Measurements from ENCODE around the gene CDIP1.

CDIP1 gene

DNA sequence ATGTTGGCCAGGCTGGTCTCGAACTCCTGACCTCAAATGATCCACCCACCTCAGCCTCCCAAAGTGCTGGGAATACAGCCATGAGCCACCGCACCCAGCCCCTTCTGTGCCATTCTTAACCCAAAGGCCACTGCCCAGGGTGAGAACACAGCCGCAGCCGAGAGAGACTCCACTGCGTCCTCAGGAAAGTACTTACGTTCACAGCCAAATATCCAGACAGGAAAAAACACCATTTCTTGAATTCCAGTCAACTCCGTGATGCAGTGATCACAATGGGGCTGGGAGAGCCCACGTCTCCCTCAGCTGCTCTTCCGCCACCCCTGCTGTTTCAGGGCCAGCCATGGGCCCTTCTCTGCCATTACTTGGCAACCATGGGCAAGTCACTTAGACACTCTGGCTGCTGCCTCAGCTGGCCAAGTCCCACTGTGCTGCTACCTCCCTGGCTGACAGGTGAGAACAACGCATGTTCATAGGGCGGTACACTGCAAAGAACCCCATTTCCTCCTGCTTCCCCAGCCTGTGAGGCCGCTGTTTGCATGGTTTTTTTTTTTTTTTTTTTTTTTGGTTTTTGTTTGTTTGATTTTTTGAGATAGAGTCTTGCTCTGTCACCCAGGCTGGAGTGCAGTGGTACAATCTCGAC is 4.3 kb downstream of the CDIP1 start:
- TF ChIP-seq TAF1 (IDR thresholded peaks at IDR 0.05; ENCODE audit: borderline replicate concordance, insufficient read depth, low read length) (no peak), FOXP2 (optimal IDR thresholded peaks at IDR 0.05; ENCODE audit: borderline replicate concordance, extremely low read depth, extremely low read length, insufficient read depth) (no peak), SIN3A (IDR thresholded peaks at IDR 0.05; ENCODE audit: borderline replicate concordance, insufficient read depth, low read length) (no peak), REST (IDR thresholded peaks at IDR 0.05; ENCODE audit: insufficient read depth in 1 of 2, low read depth in 2 of 2, low read length in 2 of 2) (no peak), POLR2AphosphoS5 (IDR thresholded peaks at IDR 0.05; ENCODE audit: low read depth, low read length) (no peak)

- no peak for TF ChIP-seq TAF1 (IDR thresholded peaks at IDR 0.05; ENCODE audit: borderline replicate concordance, insufficient read depth, low read length)
- TF ChIP-seq REST (IDR thresholded peaks at IDR 0.05; ENCODE audit: insufficient read depth in 1 of 2, low read depth in 2 of 2, low read length in 2 of 2), result no peak
These were observed 5.1 kb downstream of the CDIP1 start for GRCh38 chr16:4533490-4533889.

DNA sequence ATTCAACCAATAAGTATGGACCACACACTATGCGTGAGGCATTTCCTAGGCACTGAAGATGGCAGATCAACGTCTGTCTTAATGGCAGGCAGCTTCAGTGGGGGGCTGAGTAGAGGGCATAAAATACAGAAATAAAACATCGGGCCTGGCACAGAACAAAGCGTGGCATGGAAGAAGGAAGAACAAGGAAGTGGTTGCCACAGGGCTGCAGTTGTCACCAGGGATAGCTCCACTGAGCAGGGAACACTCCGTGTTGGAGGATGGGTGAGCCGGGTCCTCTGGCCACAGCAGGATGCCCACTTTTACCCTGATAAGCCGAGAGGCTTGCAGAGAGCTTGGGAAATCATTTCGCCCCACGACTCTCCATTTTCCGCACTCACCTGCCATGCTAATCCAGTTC is 6.3 kb downstream of the CDIP1 start:
- TF ChIP-seq TAF1 (IDR thresholded peaks at IDR 0.05; ENCODE audit: borderline replicate concordance, insufficient read depth, low read length) (no peak), FOXP2 (optimal IDR thresholded peaks at IDR 0.05; ENCODE audit: borderline replicate concordance, extremely low read depth, extremely low read length, insufficient read depth) (no peak), REST (IDR thresholded peaks at IDR 0.05; ENCODE audit: insufficient read depth in 1 of 2, low read depth in 2 of 2, low read length in 2 of 2) (no peak), SIN3A (IDR thresholded peaks at IDR 0.05; ENCODE audit: borderline replicate concordance, insufficient read depth, low read length) (no peak), POLR2AphosphoS5 (IDR thresholded peaks at IDR 0.05; ENCODE audit: low read depth, low read length) (no peak)

- TF ChIP-seq SIN3A (IDR thresholded peaks at IDR 0.05; ENCODE audit: borderline replicate concordance, insufficient read depth, low read length) (no peak), TAF1 (IDR thresholded peaks at IDR 0.05; ENCODE audit: borderline replicate concordance, insufficient read depth, low read length) (no peak), REST (IDR thresholded peaks at IDR 0.05; ENCODE audit: insufficient read depth in 1 of 2, low read depth in 2 of 2, low read length in 2 of 2) (no peak), POLR2AphosphoS5 (IDR thresholded peaks at IDR 0.05; ENCODE audit: low read depth, low read length) (no peak), FOXP2 (optimal IDR thresholded peaks at IDR 0.05; ENCODE audit: borderline replicate concordance, extremely low read depth, extremely low read length, insufficient read depth) (no peak)
These were observed 6.8 kb downstream of the CDIP1 start for GRCh38 chr16:4531811-4532210.
